Mucosa of descending colon (tissue), 3 donors: ENCODE results near the gene PAQR5. TPM values are rescaled to one million over a fixed set of nuclear protein-coding genes. Genes with fewer than 3 reads are reported as not detected.
"Not testable (repeated sequence)": the region's sequence is repeated elsewhere in the genome, so short reads cannot be mapped to it uniquely, and the experiment has no call there.

Source experiments
- ATAC-seq: fragments of 200-7000 bp; cut with Tn5 transposase; one replicate; pipeline ENCODE4 v1.9.1; 2020; ENCODE audit warnings: mild to moderate bottlenecking, moderate library complexity
- DNase-seq, 3 donors: peaks; one replicate each; pipeline ENCODE4 v3.0.0-alpha.2; 2020
- H3K36me3 ChIP-seq: fragments of 200-600 bp; one replicate; pipeline ENCODE4 v1.8.0; 2021; ENCODE audit warnings: low read depth, mild to moderate bottlenecking
- H3K4me1 ChIP-seq: fragments of 200-600 bp; one replicate; pipeline ENCODE4 v1.8.0; 2021; ENCODE audit warnings: low read depth, mild to moderate bottlenecking
- H3K4me3 ChIP-seq: fragments of 200-600 bp; one replicate; pipeline ENCODE4 v1.8.0; 2021; ENCODE audit warnings: mild to moderate bottlenecking
- H3K9me3 ChIP-seq: fragments of 200-600 bp; one replicate; pipeline ENCODE4 v1.8.0; 2021; ENCODE audit warnings: mild to moderate bottlenecking
- intact Hi-C, 2 donors: fragments of 100-400 bp; cut with DNase I in 1 of 2; cut with micrococcal nuclease in 1 of 2; formaldehyde crosslinking; loops; one replicate each; pipeline versions ENCODE4 v1.11.0 to v1.11.1; 2022; cut with DNase I, micrococcal nuclease
- total RNA-seq, 3 donors: library from RNA; stranded (reverse); fragmentation: NEBNext Ultra II Directional in 2 of 3; extraction: Animal tissue kit (Norgen Biotek cat#: 25700) in 2 of 3; gene quantifications; one replicate each; pipeline versions ENCODE4 v1.2.1 to v1.2.4, GENCODE V29; 2021 to 2023
- TF ChIP-seq, protein P1 (sequence below): fragments of 200-600 bp; IDR thresholded peaks from one replicate; pipeline ENCODE4 v1.8.0; 2022; ENCODE audit warnings: antibody characterized with exemption, mild to moderate bottlenecking
- donor health status: DM: no; HTN: no; CAD: no; lungs with moderate emphysema.
- donor health status: DM: no; HTN: no; CAD: no.
- donor health status: DM: no; HTN: yes; CAD: no.

PAQR5 gene
- total RNA-seq, 3 donors from 2014 or later = 27.7 to 82.6 (median 37.7) TPM

DNA sequence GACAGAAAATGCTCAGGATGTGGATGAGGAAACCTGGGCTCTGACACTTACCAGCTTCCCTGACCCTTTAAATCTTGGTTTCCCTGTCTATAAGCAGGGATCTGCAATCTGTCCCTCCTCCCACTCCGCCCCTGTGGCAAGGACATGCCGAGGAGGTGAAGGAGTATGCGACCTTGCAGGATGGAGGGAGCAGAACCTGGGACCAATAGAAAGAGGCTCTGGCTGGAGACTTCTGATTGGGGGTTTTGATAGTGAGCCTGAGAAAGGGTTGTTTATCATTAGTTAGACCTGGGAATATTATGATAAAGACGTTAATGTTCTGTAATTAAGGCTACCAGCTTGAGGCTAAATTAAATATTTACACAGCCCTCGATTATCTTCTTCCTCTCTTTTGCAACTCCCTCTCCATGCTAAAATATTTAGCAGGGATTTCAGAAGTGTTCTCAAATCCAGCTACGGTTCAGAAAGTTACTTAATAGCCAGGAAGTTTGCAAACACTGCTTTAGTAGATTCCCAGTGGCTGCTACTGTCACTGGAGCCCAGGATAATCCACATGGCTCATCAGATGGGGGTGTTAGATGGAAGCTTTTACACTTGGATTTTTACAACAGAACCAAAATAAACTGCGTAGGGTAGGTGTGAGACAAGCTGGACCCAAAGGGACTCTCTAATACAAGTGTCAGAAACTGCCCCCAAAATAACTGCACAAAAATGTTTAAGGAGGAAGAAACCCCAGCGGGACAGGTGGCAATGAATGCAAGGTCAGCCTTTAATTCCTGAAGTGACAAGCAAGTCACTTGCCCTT lies 9.2 kb upstream of the PAQR5 start:
- intact Hi-C loops = no loop called here
- peaks cover 16% of the 10 kb centered on the region for H3K4me1 ChIP-seq
- H3K9me3 ChIP-seq = no peaks in the 10 kb centered on the region
- no peak overlapping the region for H3K4me3 ChIP-seq
- TF ChIP-seq, protein P1, sequence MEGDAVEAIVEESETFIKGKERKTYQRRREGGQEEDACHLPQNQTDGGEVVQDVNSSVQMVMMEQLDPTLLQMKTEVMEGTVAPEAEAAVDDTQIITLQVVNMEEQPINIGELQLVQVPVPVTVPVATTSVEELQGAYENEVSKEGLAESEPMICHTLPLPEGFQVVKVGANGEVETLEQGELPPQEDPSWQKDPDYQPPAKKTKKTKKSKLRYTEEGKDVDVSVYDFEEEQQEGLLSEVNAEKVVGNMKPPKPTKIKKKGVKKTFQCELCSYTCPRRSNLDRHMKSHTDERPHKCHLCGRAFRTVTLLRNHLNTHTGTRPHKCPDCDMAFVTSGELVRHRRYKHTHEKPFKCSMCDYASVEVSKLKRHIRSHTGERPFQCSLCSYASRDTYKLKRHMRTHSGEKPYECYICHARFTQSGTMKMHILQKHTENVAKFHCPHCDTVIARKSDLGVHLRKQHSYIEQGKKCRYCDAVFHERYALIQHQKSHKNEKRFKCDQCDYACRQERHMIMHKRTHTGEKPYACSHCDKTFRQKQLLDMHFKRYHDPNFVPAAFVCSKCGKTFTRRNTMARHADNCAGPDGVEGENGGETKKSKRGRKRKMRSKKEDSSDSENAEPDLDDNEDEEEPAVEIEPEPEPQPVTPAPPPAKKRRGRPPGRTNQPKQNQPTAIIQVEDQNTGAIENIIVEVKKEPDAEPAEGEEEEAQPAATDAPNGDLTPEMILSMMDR = no peak
- no peaks in the 10 kb centered on the region for H3K36me3 ChIP-seq
- ATAC-seq (peak; percentile 39), DNase-seq (no peak)

DNA sequence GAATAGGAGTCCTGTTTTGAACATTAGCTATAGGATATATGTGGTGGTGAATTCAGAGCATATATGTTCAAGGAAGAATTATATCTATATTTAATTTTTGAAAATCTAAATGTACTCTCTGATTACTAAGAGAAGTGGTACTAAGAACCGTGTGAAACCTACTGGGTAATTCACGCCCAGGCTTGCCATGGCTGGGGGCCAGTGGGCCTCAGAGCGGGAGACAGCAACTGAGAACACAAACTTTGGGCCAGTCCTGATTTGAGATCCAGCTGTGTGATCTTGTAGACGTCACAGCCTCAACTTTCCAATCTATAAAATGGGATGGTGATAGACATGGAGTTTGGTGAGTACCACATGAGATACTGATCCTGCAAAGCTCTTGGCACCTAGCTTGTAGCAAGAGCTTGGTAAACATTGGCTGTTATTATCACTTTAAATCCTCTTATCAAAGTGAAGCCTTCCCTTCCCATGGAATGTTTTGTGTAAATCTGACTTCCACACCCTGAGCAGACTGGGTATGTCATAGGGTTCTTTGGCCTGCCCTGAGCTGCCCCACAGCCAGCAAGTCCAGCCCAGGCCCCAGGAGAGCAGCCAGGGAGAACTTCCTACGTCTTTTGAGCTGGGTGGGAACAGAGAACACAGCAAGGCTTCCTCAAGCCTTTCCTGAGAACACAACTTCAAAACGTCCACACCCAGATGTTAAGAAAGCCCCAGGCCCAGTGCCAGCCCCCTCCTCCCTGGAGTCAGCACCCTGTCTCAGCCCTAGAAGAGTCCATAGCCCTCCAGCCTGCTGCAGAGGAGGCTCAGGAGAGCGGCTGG lies 8.2 kb upstream of the PAQR5 start:
- H3K4me1 ChIP-seq = peaks cover 16% of the 10 kb centered on the region
- TF ChIP-seq, protein P1 = no peak
- intact Hi-C loops = no loop called here
- DNase-seq = no peak
- no peaks in the 10 kb centered on the region for H3K9me3 ChIP-seq
- H3K36me3 ChIP-seq = no peaks in the 10 kb centered on the region
- peak; percentile 76 for ATAC-seq
- H3K4me3 ChIP-seq = no peak overlapping the region

DNA sequence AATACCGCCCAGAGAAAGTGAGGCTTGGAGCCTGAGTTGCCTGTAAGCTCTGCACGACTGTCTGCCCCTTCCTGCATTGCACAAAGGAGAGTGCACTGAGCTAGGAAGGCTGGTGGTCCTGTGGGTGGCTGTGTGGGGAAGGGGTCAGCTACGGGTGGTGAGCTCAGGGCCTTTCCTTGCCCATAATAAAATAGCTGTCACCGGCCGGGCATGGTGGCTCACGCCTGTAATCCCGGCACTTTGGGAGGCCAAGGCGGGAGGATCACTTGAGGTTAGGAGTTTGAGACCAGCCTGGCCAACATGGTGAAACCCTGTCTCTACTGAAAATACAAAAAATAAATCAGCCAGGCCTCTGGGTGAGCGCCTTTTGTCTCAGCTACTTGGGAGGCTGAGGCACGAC lies 7.1 kb upstream of the PAQR5 start:
- peaks cover 16% of the 10 kb centered on the region for H3K4me1 ChIP-seq
- H3K36me3 ChIP-seq, DNase-seq, H3K9me3 ChIP-seq, intact Hi-C loops, H3K4me3 ChIP-seq, ATAC-seq: not testable (repeated sequence)

DNA sequence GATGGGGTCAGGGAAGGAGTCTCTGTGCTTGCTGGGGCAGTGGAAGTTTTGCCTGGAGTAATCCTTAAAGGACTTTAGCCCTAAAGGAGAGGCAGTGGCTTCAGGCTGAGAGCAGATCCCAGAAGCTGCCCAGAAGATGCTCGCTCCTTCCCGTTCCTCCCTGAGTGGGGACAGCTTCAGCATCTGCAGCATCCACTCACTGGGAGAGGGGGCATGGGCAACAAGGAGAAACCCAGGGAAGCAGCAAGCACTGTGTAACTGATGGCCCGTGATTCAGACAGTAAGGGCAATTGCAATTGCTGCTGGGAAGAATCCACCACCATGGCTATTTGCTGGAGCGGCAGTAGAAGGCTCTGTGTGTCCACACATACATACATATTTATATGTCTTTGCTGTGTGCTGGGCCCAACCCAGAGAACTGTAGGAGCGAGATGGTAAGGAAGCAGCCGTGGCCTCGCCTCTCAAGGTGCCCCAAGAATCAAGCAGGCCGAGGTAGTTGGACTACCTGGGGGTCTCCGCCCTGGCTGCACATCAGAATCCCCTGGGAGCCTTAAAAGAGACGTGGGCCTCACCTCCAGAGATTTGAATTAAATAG lies 5.8 kb upstream of the PAQR5 start:
- TF ChIP-seq, protein P1 = no peak
- Histone ChIP-seq H3K4me3 (no peak overlapping the region), H3K4me1 (peaks cover 16% of the 10 kb centered on the region), H3K36me3 (no peaks in the 10 kb centered on the region), H3K9me3 (no peaks in the 10 kb centered on the region)
- intact Hi-C loops = no loop called here
- no peak for DNase-seq
- ATAC-seq = no peak

DNA sequence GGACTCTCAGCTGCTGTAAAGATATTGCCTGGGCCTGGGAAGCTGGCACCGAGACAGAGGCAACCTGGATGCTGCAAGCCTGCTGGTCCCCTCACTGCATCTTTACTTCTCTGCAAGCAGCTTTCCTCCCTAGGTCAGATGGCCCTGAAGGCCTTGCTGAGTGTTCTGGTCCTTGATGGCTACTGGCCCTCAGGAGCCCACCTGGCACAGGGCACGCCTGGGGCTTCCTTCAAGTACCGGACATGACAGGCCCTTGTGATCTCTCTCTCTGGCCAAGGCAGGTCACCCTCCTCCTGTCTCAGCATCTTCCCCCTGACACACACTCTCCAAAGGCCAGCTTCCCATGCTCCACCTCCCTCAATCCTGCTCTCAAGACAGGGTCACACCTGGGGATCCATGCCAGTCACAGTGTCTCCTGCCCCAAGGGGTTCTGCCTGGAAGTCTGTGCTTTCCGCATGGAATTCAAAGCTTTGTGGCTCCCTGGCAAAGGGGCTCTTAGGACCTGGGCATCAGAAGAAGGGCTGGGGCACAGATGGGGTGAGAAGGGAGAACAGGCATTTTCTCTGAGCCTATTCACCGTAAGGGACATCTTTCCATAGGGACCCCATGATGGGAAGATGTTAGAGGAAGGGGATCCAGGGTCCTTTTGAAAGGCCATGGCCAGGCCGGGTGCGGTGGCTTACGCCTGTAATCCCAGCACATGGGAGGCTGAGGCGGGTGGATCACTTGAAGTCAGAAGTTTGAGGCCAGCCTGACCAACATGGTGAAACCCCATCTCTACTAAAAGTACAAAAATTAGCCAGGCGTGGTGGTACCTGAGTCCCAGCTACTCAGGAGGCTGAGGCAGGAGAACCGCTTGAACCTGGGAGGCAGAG lies 4.7 kb upstream of the PAQR5 start:
- intact Hi-C loops = no loop called here
- Histone ChIP-seq H3K9me3 (no peaks in the 10 kb centered on the region), H3K4me1 (peaks cover 15% of the 10 kb centered on the region), H3K4me3 (no peak overlapping the region), H3K36me3 (no peaks in the 10 kb centered on the region)
- TF ChIP-seq, protein P1 = no peak
- DNase-seq (no peak), ATAC-seq (no peak)
